GM19463 (cell line): ENCODE measurements around the gene ZSCAN25.
"Not testable (repeated sequence)": the region's sequence is repeated elsewhere in the genome, so short reads cannot be mapped to it uniquely, and the experiment has no call there.

ENCODE experiments used
- ATAC-seq: cut with Tn5 transposase; IDR thresholded peaks from one replicate; pipeline ENCODE4 v1.9.1; 2021; ENCODE audit warnings: mild to moderate bottlenecking, moderate library complexity; ENCODE audit not compliant: unreplicated experiment

The ZSCAN25 gene

GRCh38 chr7:99644431-99644830 lies 27.7 kb downstream of the ZSCAN25 start:
- no peak for ATAC-seq

GRCh38 chr7:99645590-99645989 lies 28.8 kb downstream of the ZSCAN25 start:
- no peak for ATAC-seq

GRCh38 chr7:99648843-99649242 lies 32.1 kb downstream of the ZSCAN25 start:
- ATAC-seq: no peak

GRCh38 chr7:99651290-99651689 lies 34.5 kb downstream of the ZSCAN25 start:
- ATAC-seq: no peak

GRCh38 chr7:99652671-99653070 lies 35.9 kb downstream of the ZSCAN25 start:
- no peak for ATAC-seq

GRCh38 chr7:99653269-99653668 lies 36.5 kb downstream of the ZSCAN25 start:
- ATAC-seq: not testable (repeated sequence)

- no peak for ATAC-seq
These were observed 37.0 kb downstream of the ZSCAN25 start for GRCh38 chr7:99653754-99654153.

GRCh38 chr7:99654626-99655025 lies 37.9 kb downstream of the ZSCAN25 start:
- ATAC-seq: not testable (repeated sequence)

GRCh38 chr7:99657879-99658278 lies 41.1 kb downstream of the ZSCAN25 start:
- ATAC-seq: not testable (repeated sequence)

- ATAC-seq: no peak
These were observed 48.7 kb downstream of the ZSCAN25 start for GRCh38 chr7:99665312-99666012.

- ATAC-seq: no peak
These were observed 49.3 kb downstream of the ZSCAN25 start for GRCh38 chr7:99666013-99666395.

- ATAC-seq: no peak
These were observed 50.4 kb downstream of the ZSCAN25 start for GRCh38 chr7:99667179-99667578.

GRCh38 chr7:99668541-99668940 lies 51.8 kb downstream of the ZSCAN25 start:
- ATAC-seq: no peak

GRCh38 chr7:99669782-99670181 lies 53.0 kb downstream of the ZSCAN25 start:
- ATAC-seq: no peak

GRCh38 chr7:99672573-99672972 lies 55.8 kb downstream of the ZSCAN25 start:
- ATAC-seq: no peak

GRCh38 chr7:99674995-99675742 lies 58.4 kb downstream of the ZSCAN25 start:
- ATAC-seq: no peak

- no peak for ATAC-seq
These were observed 60.4 kb downstream of the ZSCAN25 start for GRCh38 chr7:99677013-99677647.

GRCh38 chr7:99677648-99678045 lies 60.9 kb downstream of the ZSCAN25 start:
- ATAC-seq: no peak

GRCh38 chr7:99679032-99679399 lies 62.3 kb downstream of the ZSCAN25 start:
- no peak for ATAC-seq

GRCh38 chr7:99679400-99680191 lies 62.9 kb downstream of the ZSCAN25 start, which contains the start of gene CYP3A5:
TSS of gene CYP3A5 (minus strand) at chr7:99679996. CDS start at chr7:99679896, 100 bp downstream.
- ATAC-seq: no peak
